Activated CD4-positive, alpha-beta T cell treated with anti-CD3 and anti-CD28 coated beads, Interleukin-2, amount 10 ng/mL, durations not matched to agents 7 days and 5 days (primary cell): Measurements from ENCODE around the gene ENOPH1. TPM values are rescaled to one million over a fixed set of nuclear protein-coding genes. Genes with fewer than 3 reads are reported as not detected.
"Not testable (repeated sequence)": the region's sequence is repeated elsewhere in the genome, so short reads cannot be mapped to it uniquely, and the experiment has no call there.

Source experiments
- CTCF ChIA-PET: fragments of 350-600 bp; sonication (Branson Sonifier 250); formaldehyde crosslinking; loops from one replicate; lab custom pipeline; 2021; ENCODE audit warnings: antibody characterized with exemption; lab: Charles Lee
- POLR2A ChIA-PET: fragments of 350-600 bp; sonication (Branson Sonifier 250); formaldehyde crosslinking; loops from one replicate; lab custom pipeline; 2021; ENCODE audit warnings: antibody characterized with exemption; lab: Charles Lee
- DNase-seq: peaks from one replicate; pipeline ENCODE4 v3.0.0-alpha.2; 2020
- H3K27ac Mint-ChIP-seq: one replicate; pipeline ENCODE4 v1.8.0; 2021; ENCODE audit warnings: mild to moderate bottlenecking, moderate library complexity, mixed read lengths
- H3K27me3 Mint-ChIP-seq: one replicate; pipeline ENCODE4 v1.8.0; 2021; ENCODE audit warnings: mixed read lengths
- H3K36me3 Mint-ChIP-seq: one replicate; pipeline ENCODE4 v1.8.0; 2021; ENCODE audit warnings: low read depth, mixed read lengths
- H3K4me1 Mint-ChIP-seq: one replicate; pipeline ENCODE4 v1.8.0; 2021; ENCODE audit warnings: mixed read lengths
- H3K4me3 Mint-ChIP-seq: one replicate; pipeline ENCODE4 v1.8.0; 2021; ENCODE audit warnings: mild to moderate bottlenecking, moderate library complexity, mixed read lengths
- H3K9me3 Mint-ChIP-seq: one replicate; pipeline ENCODE4 v1.8.0; 2021; ENCODE audit warnings: mixed read lengths
- total RNA-seq, 2 experiments: library from RNA; stranded (reverse); gene quantifications; one replicate each; pipeline ENCODE4 v1.2.3, GENCODE V29; 2021

ENOPH1 gene
- total RNA-seq, 2 experiments from 2014 or later, result 32.7 to 34.6 TPM

DNA sequence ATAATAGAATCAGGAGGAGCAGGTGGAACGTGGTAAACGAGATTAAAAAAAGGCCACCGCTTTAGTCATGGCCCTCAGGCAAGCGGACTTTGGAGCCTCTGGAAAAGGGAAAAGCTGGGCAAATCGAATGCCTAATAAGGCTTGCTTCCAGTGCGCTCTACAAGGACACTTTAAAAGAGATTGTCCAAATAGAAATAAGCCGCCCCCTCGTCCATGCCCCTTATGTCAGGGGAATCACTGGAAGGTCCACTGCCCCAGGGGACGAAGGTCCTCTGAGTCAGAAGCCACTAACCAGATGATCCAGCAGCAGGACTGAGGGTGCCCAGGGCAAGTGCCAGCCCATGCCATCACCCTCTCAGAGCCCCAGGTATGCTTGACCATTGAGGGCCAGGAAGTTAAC is 47.1 kb downstream of the ENOPH1 start:
- DNase-seq, H3K27ac Mint-ChIP-seq, H3K27me3 Mint-ChIP-seq, H3K4me3 Mint-ChIP-seq, H3K9me3 Mint-ChIP-seq, H3K4me1 Mint-ChIP-seq, H3K36me3 Mint-ChIP-seq, POLR2A ChIA-PET, CTCF ChIA-PET: not testable (repeated sequence)

DNA sequence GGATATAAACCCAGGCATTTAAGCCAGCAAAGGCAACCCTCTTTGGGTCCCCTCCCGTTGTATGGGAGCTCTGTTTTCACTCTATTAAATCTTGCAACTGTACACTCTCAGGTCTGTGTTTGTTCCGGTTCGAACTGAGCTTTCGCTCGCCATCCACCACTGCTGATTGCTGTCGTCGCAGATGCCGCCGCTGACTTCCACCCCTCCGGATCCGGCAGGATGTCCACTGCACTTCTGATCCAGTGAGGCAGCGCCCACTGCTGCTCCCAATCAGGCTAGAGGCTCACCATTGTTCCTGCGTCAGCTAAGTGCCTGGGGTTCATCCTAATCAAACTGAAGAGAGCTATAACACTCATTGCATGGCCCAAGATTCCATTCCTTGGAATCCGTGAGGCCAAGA is 49.2 kb downstream of the ENOPH1 start:
- DNase-seq, result no peak
- Mint-ChIP-seq H3K27ac (peak overlapping the region; percentile 57), H3K36me3 (peaks cover 2% of the 10 kb centered on the region), H3K27me3 (no peaks in the 10 kb centered on the region), H3K9me3 (no peaks in the 10 kb centered on the region), H3K4me3 (no peak overlapping the region), H3K4me1 (no peaks in the 10 kb centered on the region)
- ChIA-PET CTCF (interaction anchor here (0.6 to 1.2 kb wide), 3 partner anchors 15 to 1734 kb away, joined by 3 read pairs; no protein-coding TSS in a partner anchor), POLR2A (no interaction called here)

DNA sequence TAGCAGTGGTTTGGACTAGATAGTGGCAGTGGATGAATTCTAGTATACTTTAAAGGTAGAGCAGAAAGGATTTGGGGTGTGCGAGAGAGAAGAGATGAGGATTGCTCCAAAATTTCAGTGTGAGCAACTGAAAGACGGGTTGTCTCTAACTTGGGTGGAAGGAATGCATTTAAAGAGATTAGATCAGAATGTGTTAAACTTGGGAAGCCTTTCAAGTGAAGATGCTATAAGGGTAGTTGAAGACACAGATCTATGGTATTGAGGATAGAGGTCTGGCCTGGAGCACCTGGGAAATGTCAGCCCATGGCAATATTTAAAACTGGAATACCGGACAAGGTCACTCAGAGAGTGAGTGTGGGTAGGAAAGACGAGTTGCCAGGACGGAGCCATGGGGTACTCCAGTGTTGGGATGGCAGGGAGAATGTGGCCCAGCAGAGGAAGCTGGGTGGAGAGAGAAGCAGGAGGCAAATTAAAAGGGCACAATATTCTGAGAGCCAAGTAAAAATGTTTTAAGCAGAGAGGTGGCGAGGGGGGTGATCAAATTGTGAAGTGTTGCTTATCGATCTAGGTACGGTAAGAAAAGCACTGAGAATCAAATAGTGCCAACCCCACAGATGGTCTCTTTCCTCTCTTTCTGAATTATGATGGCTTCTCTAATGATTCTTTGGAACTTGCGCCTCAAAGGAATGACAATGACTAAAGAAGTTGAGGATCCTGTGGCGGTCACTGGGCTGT is 50.5 kb downstream of the ENOPH1 start:
- no peak overlapping the region for H3K4me3 Mint-ChIP-seq
- H3K36me3 Mint-ChIP-seq, result peaks cover 2% of the 10 kb centered on the region
- H3K9me3 Mint-ChIP-seq, result no peaks in the 10 kb centered on the region
- H3K27me3 Mint-ChIP-seq, result no peaks in the 10 kb centered on the region
- no peak for DNase-seq
- no peak overlapping the region for H3K27ac Mint-ChIP-seq
- no peaks in the 10 kb centered on the region for H3K4me1 Mint-ChIP-seq
- POLR2A ChIA-PET, result no interaction called here
- CTCF ChIA-PET, result no interaction called here

DNA sequence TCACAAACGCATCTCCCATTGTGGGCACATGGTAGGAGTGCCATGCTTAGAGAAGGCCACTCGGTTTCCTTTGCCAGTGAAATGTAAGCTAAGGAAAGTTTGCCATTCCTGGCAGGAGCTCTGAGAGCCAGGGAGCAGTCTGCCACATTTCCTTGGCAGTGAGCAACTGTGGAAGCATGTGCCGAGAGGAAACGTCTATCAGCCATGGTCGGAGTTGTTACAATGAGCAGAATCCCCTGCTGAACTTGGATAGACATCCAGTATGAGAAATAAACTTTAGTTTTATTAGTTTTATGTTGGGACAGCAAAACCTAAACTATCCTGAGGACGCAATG is 51.1 kb downstream of the ENOPH1 start:
- peaks cover 2% of the 10 kb centered on the region for H3K36me3 Mint-ChIP-seq
- DNase-seq, result no peak
- ChIA-PET CTCF (no interaction called here), POLR2A (no interaction called here)
- H3K9me3 Mint-ChIP-seq, result no peaks in the 10 kb centered on the region
- H3K4me1 Mint-ChIP-seq, result no peaks in the 10 kb centered on the region
- no peak overlapping the region for H3K4me3 Mint-ChIP-seq
- H3K27me3 Mint-ChIP-seq, result no peaks in the 10 kb centered on the region
- no peak overlapping the region for H3K27ac Mint-ChIP-seq

DNA sequence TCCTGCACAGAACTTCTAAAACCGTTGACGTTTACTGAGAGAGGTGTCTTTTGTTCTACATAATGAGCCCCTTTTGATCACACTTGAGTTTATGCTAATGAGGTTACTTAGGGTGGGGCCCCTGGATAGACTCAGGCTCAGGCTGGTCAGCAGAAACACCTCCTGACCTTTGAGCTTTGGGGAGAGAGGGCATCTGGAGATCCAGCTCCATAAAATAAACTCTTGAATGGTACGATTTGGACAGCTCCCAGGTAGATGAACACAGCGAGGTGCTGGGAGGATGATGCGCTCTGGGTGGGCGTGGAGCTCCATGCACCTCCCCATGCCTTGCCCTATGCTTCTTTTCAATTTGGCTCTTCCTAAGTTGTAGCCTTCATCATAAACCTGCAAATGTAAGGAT is 52.0 kb downstream of the ENOPH1 start:
- POLR2A ChIA-PET, result no interaction called here
- no peak for DNase-seq

DNA sequence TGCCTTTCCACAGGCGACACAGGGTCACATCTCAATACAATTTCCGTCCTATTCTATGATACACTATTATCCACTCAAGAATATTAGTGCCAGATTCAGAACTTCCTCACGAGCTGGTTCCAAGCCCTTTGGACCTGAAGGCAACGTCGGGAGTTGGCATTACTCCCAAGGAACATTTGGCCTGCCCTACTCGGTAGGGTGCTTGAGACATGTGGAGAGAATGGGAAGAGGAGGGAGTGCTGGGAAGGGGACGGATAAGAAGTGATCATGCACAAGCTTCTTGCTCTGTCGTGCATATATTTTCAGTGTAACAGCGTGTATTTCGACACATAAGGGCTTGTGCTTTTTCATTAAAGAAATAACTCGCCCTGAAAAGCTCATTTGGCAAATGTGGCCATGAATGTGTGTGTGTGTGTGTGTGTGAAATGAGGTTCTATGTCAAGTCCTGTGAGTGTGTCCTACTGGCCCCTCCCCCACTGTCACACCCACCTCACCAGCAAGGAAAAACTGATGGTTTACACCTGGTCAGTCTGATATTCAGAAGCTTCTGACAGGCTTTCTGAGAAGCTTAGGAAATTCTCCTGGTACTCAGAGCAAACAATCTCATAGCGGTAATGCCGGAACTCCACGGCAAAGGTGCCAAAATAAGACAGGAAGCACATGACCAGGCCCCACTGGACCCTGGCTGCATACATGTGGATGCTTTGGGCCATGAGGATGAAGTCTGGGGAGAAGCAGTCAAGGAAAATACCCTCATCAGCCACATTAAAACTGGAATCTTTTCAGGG is 54.8 kb downstream of the ENOPH1 start:
- H3K4me1 Mint-ChIP-seq, result no peaks in the 10 kb centered on the region
- no peak overlapping the region for H3K27ac Mint-ChIP-seq
- no peaks in the 10 kb centered on the region for H3K9me3 Mint-ChIP-seq
- H3K4me3 Mint-ChIP-seq, result no peak overlapping the region
- POLR2A ChIA-PET, result no interaction called here
- CTCF ChIA-PET, result interaction anchor here (1.0 kb wide), 4 partner anchors 10 to 56 kb away, joined by 3 to 5 read pairs (median 3); no protein-coding TSS in a partner anchor
- no peaks in the 10 kb centered on the region for H3K36me3 Mint-ChIP-seq
- H3K27me3 Mint-ChIP-seq, result no peaks in the 10 kb centered on the region
- DNase-seq, result no peak

More for the DNA sequence above, 52.0 kb downstream of the ENOPH1 start:
- Mint-ChIP-seq H3K4me1 (no peaks in the 10 kb centered on the region), H3K4me3 (no peak overlapping the region), H3K27me3 (no peaks in the 10 kb centered on the region), H3K27ac (no peak overlapping the region), H3K9me3 (no peaks in the 10 kb centered on the region), H3K36me3 (peaks cover 2% of the 10 kb centered on the region)
- CTCF ChIA-PET, result no interaction called here

DNA sequence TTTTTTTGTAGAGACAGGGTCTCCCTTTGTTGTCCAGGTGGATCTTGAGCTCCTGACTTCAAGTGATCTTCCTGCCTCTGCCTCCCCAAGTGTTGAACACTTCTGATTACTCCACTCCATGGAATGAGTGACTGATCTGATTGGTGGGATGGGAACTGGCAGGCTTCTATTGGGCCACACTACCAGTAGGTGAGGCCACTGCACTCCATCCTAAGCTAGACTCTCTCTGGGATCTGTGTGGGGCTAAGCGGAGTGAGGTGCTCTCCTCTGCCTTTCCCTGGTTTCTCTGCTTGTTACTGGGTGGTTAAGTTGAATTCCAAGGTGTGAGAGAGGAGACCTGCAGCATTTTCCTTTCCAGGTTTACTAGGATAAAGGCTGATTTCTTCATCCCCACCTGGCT is 58.7 kb downstream of the ENOPH1 start:
- Mint-ChIP-seq H3K27me3 (no peaks in the 10 kb centered on the region), H3K27ac (no peak overlapping the region), H3K4me3 (no peak overlapping the region), H3K4me1 (no peaks in the 10 kb centered on the region), H3K36me3 (no peaks in the 10 kb centered on the region), H3K9me3 (no peaks in the 10 kb centered on the region)
- POLR2A ChIA-PET, result no interaction called here
- no peak for DNase-seq
- CTCF ChIA-PET, result interaction anchor here (0.6 to 2.1 kb wide), 3 partner anchors 12 to 1168 kb away, joined by 3 to 4 read pairs (median 4); no protein-coding TSS in a partner anchor

DNA sequence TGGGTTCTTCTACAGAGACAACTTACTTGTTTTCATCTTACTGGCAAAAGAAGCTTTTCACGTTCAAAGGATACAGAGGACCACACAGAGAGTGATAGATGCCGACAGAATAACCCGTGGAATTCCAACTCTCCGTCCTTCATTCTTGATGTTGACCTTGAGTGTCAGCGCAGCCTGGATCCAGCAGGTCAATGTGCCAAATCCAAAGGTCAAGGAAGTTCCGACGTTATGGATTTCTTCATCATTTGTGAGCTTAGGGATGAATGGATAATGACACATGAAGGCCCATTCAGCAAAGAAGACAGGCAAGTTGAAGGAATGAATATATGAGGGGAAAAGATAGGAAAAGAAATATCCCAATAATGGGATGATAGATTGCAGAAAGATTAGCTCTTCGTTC is 59.6 kb downstream of the ENOPH1 start:
- CTCF ChIA-PET, result interaction anchor here (0.7 to 2.1 kb wide), 2 partner anchors 17 to 225 kb away, joined by 3 to 4 read pairs; no protein-coding TSS in a partner anchor

DNA sequence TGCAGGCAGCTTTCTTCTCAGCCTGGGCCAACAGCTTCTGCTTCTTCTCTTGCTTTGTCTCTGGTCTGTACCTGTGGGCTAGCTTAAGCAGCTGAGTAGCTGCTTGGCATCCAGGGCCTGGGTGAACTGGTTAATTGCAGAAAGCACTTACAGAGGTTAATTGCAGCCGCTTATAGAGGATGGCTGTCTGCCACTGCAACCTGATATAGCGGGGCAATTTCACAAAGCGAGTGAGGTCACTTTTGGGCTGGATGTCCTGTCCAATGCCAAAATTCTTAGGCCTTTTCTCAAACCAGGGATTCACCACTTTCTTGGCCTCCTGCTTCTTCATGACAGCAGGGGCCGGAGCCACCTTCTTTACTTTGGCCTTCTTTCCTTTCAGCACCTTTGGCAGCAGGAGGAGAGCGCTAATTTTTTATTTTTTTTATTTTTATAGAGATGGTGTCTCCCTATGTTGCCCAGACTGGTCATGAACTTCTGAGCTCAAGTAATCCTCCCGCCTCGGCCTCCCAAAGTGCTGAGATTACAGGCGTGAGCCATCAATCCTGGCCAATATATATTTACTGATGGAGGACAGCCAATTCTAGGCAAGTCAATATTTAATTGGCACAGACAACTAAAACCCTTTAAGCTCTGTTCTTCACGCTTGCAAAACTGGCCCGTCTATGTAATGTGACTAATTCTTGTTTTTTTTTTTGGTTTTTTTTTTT is 61.0 kb downstream of the ENOPH1 start:
- Mint-ChIP-seq H3K4me1 (no peaks in the 10 kb centered on the region), H3K36me3 (no peaks in the 10 kb centered on the region), H3K27me3 (no peaks in the 10 kb centered on the region), H3K9me3 (no peaks in the 10 kb centered on the region), H3K27ac (no peak overlapping the region), H3K4me3 (no peak overlapping the region)
- DNase-seq, result no peak
- ChIA-PET POLR2A (interaction anchor here (0.6 kb wide), 1 partner anchor 262 kb away, joined by 5 read pairs; no protein-coding TSS in a partner anchor), CTCF (no interaction called here)

More for the DNA sequence above, 59.6 kb downstream of the ENOPH1 start:
- Mint-ChIP-seq H3K27me3 (no peaks in the 10 kb centered on the region), H3K9me3 (no peaks in the 10 kb centered on the region), H3K27ac (no peak overlapping the region), H3K4me3 (no peak overlapping the region), H3K36me3 (no peaks in the 10 kb centered on the region), H3K4me1 (no peaks in the 10 kb centered on the region)
- POLR2A ChIA-PET, result no interaction called here
- no peak for DNase-seq

DNA sequence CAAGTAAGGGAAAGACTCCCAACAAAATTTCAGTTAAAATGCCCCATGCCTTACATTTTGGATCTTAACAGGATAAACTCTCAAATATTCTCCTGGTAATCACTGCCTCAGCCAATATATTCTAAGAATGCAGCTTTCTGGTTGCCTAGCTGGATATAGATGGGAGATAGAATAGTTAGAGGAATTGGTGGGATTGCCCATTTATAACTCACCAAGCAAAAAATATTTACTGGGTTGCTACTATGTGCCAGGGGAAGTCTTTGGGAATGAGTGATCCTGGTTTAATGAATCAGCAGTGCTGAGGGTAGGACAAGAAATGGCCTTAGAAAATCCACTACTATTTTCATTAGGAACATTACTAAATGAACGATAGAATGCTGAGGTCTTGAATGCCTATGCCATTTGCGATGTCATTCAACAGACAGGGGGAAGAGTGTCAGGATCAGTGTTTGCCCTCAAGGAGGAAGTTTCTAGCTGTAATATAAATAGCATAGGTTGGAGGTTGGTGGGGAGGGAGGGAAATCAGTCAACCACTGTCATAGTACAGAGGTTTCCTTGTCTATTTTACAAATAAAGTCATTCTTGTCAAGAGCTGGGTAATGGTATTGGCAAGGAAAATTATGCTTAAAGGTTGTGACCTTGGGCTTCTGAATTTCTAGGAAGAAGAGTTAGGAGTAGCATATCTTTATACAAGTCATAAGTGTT is 63.5 kb downstream of the ENOPH1 start:
- H3K36me3 Mint-ChIP-seq, result no peaks in the 10 kb centered on the region
- no peak overlapping the region for H3K4me3 Mint-ChIP-seq
- no peaks in the 10 kb centered on the region for H3K27me3 Mint-ChIP-seq
- CTCF ChIA-PET, result interaction anchor here (0.9 kb wide), 1 partner anchor 24 kb away, joined by 7 read pairs; no protein-coding TSS in a partner anchor
- POLR2A ChIA-PET, result no interaction called here
- H3K27ac Mint-ChIP-seq, result no peak overlapping the region
- no peaks in the 10 kb centered on the region for H3K4me1 Mint-ChIP-seq
- no peak for DNase-seq
- no peaks in the 10 kb centered on the region for H3K9me3 Mint-ChIP-seq

DNA sequence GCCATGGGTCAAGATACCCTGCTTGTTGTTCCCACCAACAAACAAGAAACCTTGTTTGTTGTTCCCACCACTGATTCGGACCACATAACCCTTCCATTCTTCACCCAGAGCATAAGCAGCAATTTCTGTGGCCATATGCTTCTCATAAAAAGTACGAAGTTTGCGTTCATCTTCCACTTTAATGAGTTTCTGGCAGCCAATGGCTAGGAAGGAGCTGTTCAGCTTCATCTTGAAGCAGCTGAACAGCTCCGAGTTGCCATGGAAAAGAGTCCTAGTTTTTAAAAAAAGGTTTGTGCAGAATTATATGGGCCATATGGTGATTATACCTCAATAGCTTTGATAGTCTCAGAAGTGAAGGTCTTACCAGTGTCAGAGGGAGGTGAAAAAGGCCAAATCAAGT is 65.3 kb downstream of the ENOPH1 start:
- POLR2A ChIA-PET, result no interaction called here
- Mint-ChIP-seq H3K9me3 (no peaks in the 10 kb centered on the region), H3K27me3 (no peaks in the 10 kb centered on the region), H3K4me3 (no peak overlapping the region), H3K4me1 (no peaks in the 10 kb centered on the region), H3K36me3 (no peaks in the 10 kb centered on the region), H3K27ac (no peak overlapping the region)
- CTCF ChIA-PET, result interaction anchor here (1.1 to 1.2 kb wide), 2 partner anchors 10 to 30 kb away, joined by 3 to 5 read pairs; no protein-coding TSS in a partner anchor
- DNase-seq, result no peak

DNA sequence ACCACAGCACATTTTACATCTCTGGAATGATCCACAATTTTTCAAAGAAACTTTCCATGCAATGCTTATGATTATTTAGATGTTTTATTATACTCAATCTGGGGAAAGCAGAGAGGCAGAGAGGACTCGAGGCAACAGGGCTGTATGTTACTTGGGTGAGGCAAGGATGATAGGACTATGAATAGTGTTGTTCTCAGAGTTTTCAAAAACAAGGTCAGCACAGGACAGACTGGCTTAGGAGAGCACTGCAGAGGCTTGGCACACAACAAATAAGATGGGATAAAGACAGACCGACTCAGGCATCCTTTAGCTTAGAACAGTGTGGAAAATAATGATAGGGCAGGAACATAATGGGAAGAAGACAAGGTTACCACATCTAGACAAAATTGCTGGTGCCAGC is 66.0 kb downstream of the ENOPH1 start:
- Mint-ChIP-seq H3K36me3 (no peaks in the 10 kb centered on the region), H3K27ac (no peak overlapping the region), H3K4me1 (no peaks in the 10 kb centered on the region), H3K9me3 (no peaks in the 10 kb centered on the region), H3K4me3 (no peak overlapping the region), H3K27me3 (no peaks in the 10 kb centered on the region)
- CTCF ChIA-PET, result interaction anchor here (1.0 to 1.2 kb wide), 2 partner anchors 10 to 31 kb away, joined by 3 to 5 read pairs; no protein-coding TSS in a partner anchor
- POLR2A ChIA-PET, result no interaction called here
- DNase-seq, result no peak
